AG08395 (cell line): ENCODE results near the gene NME2.
"Not testable (repeated sequence)": the region's sequence is repeated elsewhere in the genome, so short reads cannot be mapped to it uniquely, and the experiment has no call there.

ENCODE experiments used
- DNase-seq: peaks from one replicate; pipeline ENCODE4 v3.0.0; 2012; ENCODE audit warnings: mixed read lengths, low spot score

NME2 gene

GRCh38 chr17:51166198-51166986 is at the start of gene NME2:
Gene NME2 (plus strand): TSS chr17:51166411. CDS start chr17:51166831, 420 bp downstream.
- peak; percentile 96 for DNase-seq

GRCh38 chr17:51118330-51119195 is 47.6 kb upstream of the NME2 start:
- no peak for DNase-seq

GRCh38 chr17:51119415-51120356 is 46.5 kb upstream of the NME2 start:
- DNase-seq: peak; percentile 12

GRCh38 chr17:51120357-51120738 is 45.9 kb upstream of the NME2 start:
- DNase-seq: no peak

- DNase-seq: peak; percentile 97
These were observed 45.2 kb upstream of the NME2 start, which contains the start of gene SPAG9 for GRCh38 chr17:51120739-51121619. Gene SPAG9 (minus strand): TSS chr17:51120868. CDS start chr17:51120656, 212 bp downstream.

GRCh38 chr17:51121620-51122472 is 44.4 kb upstream of the NME2 start:
- DNase-seq: peak; percentile 95

GRCh38 chr17:51122473-51123115 is 43.6 kb upstream of the NME2 start:
- not testable (repeated sequence) for DNase-seq

GRCh38 chr17:51124640-51125503 is 41.3 kb upstream of the NME2 start:
- DNase-seq: no peak

- no peak for DNase-seq
These were observed 38.1 kb upstream of the NME2 start for GRCh38 chr17:51128076-51128475.

GRCh38 chr17:51132964-51133319 is 33.3 kb upstream of the NME2 start:
- peak; percentile 50 for DNase-seq

- peak; percentile 20 for DNase-seq
These were observed 32.8 kb upstream of the NME2 start for GRCh38 chr17:51133365-51133764.

GRCh38 chr17:51135956-51136355 is 30.3 kb upstream of the NME2 start:
- no peak for DNase-seq

- DNase-seq: no peak
These were observed 23.6 kb upstream of the NME2 start for GRCh38 chr17:51142597-51142996.

GRCh38 chr17:51144266-51145022 is 21.8 kb upstream of the NME2 start:
- no peak for DNase-seq

- no peak for DNase-seq
These were observed 18.6 kb upstream of the NME2 start for GRCh38 chr17:51147650-51148049.

- no peak for DNase-seq
These were observed 17.0 kb upstream of the NME2 start for GRCh38 chr17:51149163-51149562.

- no peak for DNase-seq
These were observed 15.3 kb upstream of the NME2 start for GRCh38 chr17:51150932-51151331.

GRCh38 chr17:51152766-51153209 is 13.4 kb upstream of the NME2 start:
- DNase-seq: no peak
